GM18520 (cell line): ENCODE results near the gene LAMTOR5.
"Not testable (repeated sequence)": the region's sequence is repeated elsewhere in the genome, so short reads cannot be mapped to it uniquely, and the experiment has no call there.

Source experiments
- ATAC-seq: cut with Tn5 transposase; IDR thresholded peaks from one replicate; pipeline ENCODE4 v1.9.1; 2021; ENCODE audit not compliant: unreplicated experiment

Gene LAMTOR5

GRCh38 chr1:110407260-110408210 lies at the start of gene LAMTOR5:
LAMTOR5 (minus strand) TSS chr1:110407694; CDS start chr1:110407620, 74 bp downstream.
- peak; percentile 66 for ATAC-seq

DNA sequence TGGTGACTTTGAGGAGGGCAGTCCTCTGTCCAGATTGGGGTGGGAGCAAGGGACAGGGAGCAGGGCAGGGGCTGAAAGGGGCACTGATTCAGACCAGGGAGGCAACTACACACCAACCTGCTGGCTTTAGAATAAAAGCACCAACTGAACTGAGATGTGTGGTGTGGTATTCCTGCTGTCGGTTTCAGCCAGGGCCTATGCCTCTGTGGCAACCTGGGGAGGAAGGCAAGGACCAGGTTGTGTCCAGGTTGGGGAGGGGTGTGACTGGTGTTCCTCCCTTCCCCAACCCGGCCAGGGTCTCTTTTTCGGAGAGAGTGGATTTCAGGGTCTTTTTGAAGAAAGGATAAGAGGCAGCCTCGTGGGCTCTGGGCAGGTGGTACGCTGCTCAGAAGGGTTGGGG lies 49.7 kb upstream of the LAMTOR5 start:
- ATAC-seq: no peak

- ATAC-seq: no peak
Observed at GRCh38 chr1:110455151-110455550, 47.7 kb upstream of the LAMTOR5 start.

DNA sequence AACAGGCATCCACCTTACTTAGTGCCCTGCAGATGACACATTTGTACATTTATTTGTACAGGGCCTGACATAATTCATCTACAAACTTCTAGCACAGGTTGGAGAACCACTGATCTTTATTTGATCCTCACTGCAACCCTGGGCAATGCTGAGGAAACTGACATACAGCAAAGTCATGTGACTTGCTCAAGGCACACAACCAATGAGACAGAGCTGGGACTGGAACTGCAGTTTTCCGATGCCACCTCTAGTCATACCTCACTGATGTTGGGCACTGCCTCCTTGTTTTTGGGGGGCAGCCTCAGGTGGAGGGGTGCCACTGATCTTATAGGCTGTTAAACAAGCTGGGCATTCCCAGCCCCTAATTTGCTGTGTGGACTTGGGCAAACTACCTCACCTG lies 46.8 kb upstream of the LAMTOR5 start:
- ATAC-seq: no peak

DNA sequence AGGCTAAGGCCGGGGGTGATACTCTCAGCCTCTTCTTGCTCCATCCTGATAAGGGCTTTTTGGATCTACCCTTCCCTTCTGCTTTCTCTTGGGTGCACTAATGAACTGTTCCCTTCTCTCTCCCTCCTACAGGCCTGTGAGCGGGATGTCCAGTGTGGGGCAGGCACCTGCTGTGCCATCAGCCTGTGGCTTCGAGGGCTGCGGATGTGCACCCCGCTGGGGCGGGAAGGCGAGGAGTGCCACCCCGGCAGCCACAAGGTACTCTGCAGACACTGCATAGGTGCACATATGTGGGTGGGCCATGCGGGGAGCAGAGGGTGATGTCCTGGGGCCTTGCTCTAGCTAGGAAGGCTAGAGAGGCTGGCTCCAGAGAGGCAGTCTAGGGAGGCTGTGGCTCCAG lies 46.3 kb upstream of the LAMTOR5 start:
- no peak for ATAC-seq

- ATAC-seq: no peak
Observed at GRCh38 chr1:110452330-110452729, 44.8 kb upstream of the LAMTOR5 start.

DNA sequence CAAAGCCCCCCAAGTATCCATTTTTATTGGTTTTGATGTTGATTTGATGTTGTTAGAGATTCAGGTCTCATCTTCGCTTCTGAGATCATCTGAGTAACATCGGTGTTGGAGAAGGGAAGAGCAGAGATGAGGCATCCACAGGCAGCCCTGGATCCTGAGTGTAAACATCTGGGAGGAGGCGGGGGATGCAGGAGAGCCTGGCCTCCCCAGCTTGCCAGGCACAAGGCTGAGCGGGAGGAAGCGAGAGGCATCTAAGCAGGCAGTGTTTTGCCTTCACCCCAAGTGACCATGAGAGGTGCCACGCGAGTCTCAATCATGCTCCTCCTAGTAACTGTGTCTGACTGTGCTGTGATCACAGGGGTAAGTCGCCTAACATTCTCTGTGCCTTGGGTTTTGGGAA lies 43.4 kb upstream of the LAMTOR5 start, which contains the start of gene PROK1:
Gene PROK1 (plus strand): TSS at position 221 of the 400 bp plus-strand sequence. CDS start 68 bp downstream, at position 289.
- no peak for ATAC-seq

DNA sequence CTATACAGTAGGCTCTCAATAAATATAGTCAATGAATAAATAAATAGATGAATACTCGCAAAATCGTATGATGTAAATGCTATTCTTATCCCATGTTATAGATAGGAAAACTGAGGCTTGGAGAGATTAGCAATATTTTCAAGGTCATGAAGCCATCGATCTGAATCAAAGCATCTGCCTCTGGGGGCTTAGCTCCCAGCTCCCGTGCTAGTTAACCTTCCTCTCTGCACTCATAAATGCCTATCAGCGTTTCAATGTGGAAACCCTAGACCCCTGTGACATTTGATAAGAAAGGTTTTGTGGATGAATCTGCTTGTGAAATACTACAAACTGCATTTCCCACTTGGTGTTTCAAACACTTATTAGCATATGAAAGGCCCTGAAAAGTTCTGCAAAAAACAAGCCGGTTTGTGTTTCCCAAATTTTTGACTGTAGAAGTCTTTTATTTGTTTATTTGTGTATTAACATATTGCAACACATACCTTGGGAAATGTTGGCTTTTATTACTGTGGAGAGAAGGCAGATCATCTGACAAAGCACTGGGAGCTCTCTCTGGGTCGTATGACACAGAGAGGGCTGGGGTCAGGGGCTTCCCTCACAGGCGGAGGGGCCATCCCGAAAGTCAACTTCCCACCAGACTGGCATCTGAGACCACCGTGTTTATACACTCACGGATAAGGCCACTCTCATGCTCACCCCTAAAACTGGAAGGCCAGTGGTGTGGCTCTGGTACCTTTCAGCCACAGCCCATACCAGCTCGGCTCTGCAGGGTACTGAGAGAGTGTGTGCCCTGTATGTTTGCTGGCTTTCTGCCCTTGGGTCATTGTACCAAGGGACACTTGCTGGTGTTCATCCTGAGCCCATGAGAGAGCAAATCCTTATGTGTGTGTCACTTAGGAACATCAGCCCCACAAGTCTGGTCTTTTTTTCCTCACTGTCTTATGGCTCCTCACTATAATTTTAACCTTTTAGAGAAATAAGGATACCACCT lies 42.5 kb upstream of the LAMTOR5 start:
- no peak for ATAC-seq

DNA sequence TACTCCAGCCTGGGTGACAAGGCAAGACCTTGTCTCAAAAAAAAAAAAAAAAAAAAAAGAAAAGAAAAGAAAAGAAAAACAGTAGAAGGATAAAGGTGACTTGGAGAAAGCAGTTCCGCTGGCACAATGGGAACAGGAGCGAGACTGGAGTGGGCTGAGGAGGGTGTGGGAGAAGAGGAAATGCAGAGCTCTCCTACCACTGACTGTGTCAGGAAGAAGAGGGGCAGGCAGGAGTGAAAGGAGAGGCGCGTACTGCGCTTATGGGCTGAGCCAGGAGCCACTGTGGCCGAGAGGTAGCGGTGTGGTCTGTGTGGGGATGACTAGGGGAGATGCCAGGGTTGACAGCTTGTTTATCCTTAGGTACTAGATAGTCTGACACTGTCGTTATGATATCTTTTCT lies 37.1 kb upstream of the LAMTOR5 start:
- ATAC-seq: no peak

DNA sequence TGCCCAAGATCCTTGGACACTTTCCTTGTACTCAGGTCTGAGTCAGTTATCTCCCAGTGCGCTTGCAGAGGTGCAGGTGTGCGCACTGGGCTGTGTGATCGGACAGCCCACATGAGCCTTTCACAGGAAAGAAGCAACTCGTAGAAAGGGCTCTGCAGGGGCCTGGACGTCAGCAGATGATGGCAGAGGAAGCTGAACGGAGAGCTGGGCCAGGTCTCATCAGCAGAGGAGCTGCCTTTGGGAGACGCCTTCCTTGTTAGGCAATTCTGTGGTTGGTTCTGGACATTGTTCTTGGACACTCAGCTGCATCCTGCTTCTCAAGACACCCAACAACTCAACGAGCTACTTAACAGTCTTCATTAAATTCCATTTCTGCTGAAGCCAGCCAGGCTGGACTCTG lies 36.0 kb upstream of the LAMTOR5 start:
- ATAC-seq: no peak

DNA sequence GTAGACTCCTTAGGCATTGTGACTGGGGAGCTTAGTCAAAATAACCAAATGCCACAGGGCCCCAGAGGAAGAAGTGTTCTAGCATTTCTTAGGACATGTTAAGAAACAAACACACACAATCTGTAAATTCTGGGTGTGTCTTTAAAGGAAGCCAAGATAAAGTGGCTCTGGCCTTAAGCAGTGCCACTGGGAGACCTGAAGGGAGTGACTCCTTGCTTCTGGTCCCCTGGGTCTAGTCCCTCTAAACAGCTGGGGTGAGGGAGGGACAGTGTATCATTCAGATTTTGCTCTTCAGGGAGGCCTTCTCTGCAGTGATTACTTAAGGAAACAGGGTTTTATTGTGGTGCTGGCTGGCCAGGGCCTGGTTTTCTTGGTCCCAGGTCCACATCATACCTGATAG lies 34.4 kb upstream of the LAMTOR5 start:
- no peak for ATAC-seq

GRCh38 chr1:110440877-110441276 lies 33.4 kb upstream of the LAMTOR5 start:
- ATAC-seq: no peak

GRCh38 chr1:110439873-110440272 lies 32.4 kb upstream of the LAMTOR5 start:
- not testable (repeated sequence) for ATAC-seq

GRCh38 chr1:110438893-110439292 lies 31.4 kb upstream of the LAMTOR5 start:
- no peak for ATAC-seq

DNA sequence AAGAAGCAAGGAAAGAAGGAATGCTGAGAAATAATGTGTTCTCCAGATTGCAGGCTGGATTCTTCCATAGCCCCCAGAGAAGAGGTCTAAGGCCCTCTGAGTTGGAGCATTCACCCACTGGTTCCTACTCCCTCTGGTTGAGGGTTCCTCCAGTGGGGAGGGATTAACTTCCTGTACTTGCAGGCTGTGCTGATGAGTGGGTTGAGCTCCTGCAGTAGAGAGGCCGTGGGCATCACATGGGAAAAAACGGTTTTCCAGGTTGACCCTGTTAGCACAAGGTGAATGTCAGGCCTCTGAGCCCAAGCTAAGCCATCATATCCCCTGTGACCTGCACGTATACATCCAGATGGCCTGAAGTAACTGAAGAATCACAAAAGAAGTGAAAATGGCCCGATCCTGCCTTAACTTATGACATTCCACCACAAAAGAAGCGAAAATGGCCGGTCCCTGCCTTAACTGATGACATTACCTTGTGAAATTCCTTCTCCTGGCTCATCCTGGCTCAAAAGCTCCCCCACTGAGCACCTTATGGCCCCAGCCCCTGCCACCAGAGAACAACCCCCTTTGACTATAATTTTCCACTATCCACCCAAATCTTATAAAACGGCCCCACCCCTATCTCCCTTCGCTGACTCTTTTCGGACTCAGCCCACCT lies 30.3 kb upstream of the LAMTOR5 start:
- ATAC-seq: not testable (repeated sequence)

DNA sequence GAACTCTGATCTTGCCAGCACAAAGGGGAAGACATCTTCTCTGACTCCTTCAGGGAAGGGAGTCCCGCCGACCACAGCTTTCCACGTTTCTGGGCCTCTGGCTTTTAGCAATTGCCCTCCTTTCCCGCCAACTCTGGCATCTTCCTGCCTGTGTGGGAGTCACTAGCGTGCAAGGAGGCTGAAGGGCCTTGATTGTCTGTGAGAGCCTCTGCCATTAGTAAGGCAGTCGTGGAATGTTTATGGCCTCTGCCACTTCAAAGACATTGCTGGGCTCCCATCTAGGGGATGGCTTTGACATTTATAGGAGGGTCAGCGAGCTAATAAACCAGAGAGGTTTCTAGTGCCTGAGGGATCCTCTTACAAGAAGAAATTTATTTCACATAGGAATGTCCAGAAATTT lies 29.1 kb upstream of the LAMTOR5 start:
- no peak for ATAC-seq

GRCh38 chr1:110434946-110435345 lies 27.5 kb upstream of the LAMTOR5 start:
- ATAC-seq: no peak

DNA sequence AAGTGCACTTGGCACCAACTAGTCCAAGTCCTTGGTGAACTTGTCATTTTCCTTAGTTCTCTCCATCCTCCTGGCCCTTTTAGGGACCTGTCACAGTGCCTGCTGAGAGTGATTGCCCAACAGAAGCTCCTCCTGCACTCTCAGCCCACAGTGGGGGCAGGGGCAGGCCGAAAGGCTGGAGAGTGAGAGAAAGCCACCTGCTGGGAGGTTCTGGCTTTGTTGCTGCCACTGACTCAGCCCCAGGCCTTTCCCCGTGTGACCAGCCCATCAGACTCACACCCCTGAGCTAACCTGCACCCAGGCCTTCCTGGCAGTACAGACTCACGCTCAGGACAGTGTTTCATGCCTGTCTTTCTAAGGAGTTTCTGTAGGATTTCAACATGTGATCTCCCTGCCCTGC lies 26.3 kb upstream of the LAMTOR5 start:
- no peak for ATAC-seq

- ATAC-seq: no peak
Observed at GRCh38 chr1:110433213-110433612, 25.7 kb upstream of the LAMTOR5 start.

- ATAC-seq: no peak
Observed at GRCh38 chr1:110430901-110431300, 23.4 kb upstream of the LAMTOR5 start.

- ATAC-seq: no peak
Observed at GRCh38 chr1:110430366-110430765, 22.9 kb upstream of the LAMTOR5 start.
